Lower leg skin (tissue), 3 donors: ENCODE measurements around the gene TAC3.

ENCODE experiments used
- POLR2A ChIP-seq, 2 donors: fragments of 450-650 bp; IDR thresholded peaks; one replicate each; pipeline ENCODE4 v1.6.1; 2016 to 2017; ENCODE audit warnings: antibody characterized with exemption in 2 of 2, mild to moderate bottlenecking in 1 of 2, moderate library complexity in 1 of 2
- TF ChIP-seq, protein P1 (sequence below), 3 donors: fragments of 450-650 bp; IDR thresholded peaks; one replicate each; pipeline ENCODE4 v1.5.1; 2016; ENCODE audit warnings: antibody characterized with exemption in 3 of 3, mild to moderate bottlenecking in 3 of 3, moderate library complexity in 2 of 3

DNA sequence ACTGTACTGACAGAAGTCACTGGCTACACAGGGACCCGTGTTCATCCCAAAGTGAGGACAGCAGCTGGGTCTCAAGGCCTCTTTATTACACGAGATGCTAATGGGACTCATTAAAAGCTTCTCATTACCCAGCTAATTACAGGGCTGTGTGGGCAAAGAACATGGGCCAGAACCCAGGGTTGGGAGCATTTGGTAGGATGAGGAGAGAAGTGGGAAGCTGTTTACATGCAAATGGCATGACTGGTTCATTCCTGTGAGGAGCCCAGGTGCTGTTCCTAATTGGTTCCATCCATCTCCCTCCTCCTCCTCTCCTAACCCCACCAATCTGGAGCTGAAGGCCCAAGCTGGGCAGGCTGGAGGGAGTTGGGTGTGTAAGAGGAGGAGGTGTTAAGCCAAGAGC lies 8.9 kb upstream of the TAC3 start:
- TF ChIP-seq, protein P1, sequence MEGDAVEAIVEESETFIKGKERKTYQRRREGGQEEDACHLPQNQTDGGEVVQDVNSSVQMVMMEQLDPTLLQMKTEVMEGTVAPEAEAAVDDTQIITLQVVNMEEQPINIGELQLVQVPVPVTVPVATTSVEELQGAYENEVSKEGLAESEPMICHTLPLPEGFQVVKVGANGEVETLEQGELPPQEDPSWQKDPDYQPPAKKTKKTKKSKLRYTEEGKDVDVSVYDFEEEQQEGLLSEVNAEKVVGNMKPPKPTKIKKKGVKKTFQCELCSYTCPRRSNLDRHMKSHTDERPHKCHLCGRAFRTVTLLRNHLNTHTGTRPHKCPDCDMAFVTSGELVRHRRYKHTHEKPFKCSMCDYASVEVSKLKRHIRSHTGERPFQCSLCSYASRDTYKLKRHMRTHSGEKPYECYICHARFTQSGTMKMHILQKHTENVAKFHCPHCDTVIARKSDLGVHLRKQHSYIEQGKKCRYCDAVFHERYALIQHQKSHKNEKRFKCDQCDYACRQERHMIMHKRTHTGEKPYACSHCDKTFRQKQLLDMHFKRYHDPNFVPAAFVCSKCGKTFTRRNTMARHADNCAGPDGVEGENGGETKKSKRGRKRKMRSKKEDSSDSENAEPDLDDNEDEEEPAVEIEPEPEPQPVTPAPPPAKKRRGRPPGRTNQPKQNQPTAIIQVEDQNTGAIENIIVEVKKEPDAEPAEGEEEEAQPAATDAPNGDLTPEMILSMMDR (IDR thresholded peaks at IDR 0.05) = no peak
- no peak for TF ChIP-seq POLR2A (IDR thresholded peaks at IDR 0.05)
